Measurements from ENCODE around the gene EXOC4.

EXOC4 gene

DNA sequence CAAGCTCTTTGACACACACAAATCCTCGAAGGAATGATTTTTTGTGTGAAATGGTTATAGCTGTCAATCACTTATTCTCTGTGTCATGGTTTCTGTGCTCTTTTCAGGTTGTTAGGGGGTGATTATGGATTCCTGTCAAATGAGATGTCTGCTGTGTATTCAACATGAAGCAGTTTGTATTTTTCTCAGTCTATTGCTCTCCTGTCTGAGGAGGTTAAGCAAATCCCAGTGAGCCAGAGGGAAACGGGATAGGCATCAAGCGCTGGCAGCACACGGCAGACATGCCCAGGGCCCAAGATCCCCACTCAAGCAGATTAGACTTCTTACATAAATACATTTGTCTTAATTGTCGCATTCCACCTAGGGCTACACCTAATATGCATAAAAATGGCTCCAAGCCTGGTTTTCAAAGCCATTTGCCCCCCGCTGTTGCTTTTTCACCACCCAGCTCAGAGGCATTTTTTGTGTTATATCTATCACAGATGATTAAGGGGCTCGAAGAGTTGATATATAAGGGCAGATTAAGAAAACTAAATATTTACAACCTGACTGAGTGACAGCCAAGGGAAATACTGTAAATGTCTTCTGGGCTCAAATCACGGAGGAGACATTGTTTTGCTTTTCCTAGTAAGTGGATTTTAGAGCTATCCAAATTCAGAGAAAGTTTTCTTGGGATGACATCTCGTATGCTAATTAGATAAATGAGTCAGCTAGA lies 681.5 kb downstream of the EXOC4 start:
- DNase-seq (ENCODE audit: low spot score): no peak

DNA sequence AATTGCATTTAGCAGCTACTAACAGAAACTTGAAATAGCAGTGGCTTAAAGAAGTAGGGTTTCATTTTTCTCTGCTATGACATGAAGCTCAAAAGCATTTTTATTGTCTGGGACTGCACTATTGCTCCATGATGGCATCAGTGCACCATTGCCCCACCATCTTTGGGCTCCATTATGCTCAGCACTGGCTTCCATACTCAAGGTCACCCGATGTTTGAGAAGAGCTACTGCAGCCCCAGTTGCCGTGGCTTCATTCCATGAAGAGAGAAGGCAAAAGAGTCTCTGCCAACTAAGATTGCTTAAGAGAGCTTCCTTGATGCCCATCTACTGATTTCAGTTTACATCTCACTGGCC lies 682.1 kb downstream of the EXOC4 start:
- DNase-seq (ENCODE audit: low spot score): no peak

DNA sequence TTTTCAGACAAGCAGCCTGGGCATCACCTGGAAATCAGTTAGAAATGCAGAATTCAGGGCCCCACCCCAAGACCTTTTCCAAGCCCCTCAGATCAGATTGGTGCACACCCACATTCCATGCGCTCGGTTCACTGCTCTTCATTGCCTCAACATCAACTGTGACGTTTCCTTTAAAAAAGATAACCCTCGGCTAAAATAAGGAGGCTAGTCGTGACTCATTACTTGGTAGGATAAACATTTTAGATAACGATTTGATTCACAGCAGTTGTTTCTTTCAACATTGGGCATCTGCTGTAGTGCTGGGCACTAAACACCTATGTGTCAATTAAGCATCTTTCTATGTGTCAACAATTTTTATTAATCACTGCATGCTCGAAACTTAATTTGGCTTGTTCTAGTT lies 683.2 kb downstream of the EXOC4 start:
- DNase-seq (ENCODE audit: low spot score): no peak

DNA sequence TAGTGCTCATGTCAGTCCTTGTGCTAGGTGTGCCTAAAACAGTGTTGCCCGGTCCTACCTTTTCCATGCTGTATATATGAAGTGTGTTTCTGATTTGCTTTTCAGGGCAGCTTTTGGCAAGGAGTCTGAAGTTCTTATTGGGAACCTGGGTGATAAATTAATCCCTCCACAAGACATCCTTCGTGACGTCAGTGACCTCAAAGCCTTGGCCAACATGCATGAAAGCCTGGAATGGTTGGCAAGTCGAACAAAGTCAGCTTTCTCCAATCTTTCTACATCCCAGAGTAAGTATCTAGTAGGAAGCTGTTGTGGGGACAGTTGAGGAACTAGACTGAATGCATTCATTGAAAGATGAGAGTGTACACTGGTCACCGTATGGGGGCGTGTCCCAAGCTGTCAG lies 684.9 kb downstream of the EXOC4 start:
- no peak for DNase-seq (ENCODE audit: low spot score)

DNA sequence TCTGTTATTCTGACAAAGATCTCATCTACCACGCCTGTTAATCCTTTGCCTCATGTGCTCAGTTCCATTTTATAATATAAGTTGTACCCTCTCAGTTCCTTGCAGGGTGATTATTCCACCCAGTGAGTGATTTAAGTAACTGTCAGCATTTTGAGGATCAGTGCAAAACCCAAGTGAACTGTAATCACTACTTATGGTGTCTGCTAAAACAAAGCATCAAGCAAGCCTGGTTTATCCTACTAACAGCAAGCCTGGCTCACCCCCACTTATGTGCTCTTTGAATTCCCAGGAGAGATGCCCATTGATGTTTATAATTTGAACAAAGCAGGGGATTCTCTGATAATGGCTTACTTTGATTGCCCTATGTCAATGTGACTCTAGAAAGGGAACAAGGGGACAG lies 687.5 kb downstream of the EXOC4 start:
- no peak for DNase-seq (ENCODE audit: low spot score)

DNA sequence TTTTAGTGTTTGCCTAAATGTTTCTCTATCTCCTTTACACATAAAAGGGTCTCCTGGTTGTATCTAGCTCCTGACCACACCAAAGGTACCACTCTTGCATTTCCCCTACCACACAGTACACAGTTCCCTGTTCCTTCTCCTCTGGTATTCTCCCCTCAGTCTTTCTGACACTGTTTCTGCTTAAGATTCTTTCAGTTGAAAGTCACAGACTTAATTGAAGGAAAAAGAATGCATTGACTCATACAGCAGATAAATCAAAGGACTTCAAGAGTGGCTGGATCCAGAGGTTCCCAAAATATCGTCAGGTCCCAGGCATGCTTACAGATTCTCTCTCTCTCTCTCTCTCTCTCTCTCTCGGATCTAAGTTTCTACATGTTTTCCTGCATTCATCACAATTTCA lies 688.6 kb downstream of the EXOC4 start:
- no peak for DNase-seq (ENCODE audit: low spot score)

DNA sequence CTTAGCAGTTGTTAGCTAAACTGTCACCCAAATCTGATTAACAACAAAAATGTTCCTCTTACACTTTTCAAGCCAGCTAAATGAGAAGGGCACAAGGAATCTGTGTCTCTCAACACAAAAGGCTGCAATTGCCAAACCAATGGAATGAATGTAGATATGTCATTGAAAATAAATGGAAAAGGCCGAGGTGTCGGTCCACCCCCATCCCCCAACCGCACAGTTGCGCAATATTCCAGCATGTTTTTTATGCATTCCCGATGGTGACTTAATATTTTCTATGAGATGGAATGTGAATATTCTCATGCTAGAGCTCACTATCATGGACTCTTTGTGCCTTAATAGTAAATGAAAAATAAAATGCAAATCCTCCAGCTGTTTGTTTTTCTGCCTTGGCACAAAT lies 692.6 kb downstream of the EXOC4 start:
- no peak for DNase-seq (ENCODE audit: low spot score)

DNA sequence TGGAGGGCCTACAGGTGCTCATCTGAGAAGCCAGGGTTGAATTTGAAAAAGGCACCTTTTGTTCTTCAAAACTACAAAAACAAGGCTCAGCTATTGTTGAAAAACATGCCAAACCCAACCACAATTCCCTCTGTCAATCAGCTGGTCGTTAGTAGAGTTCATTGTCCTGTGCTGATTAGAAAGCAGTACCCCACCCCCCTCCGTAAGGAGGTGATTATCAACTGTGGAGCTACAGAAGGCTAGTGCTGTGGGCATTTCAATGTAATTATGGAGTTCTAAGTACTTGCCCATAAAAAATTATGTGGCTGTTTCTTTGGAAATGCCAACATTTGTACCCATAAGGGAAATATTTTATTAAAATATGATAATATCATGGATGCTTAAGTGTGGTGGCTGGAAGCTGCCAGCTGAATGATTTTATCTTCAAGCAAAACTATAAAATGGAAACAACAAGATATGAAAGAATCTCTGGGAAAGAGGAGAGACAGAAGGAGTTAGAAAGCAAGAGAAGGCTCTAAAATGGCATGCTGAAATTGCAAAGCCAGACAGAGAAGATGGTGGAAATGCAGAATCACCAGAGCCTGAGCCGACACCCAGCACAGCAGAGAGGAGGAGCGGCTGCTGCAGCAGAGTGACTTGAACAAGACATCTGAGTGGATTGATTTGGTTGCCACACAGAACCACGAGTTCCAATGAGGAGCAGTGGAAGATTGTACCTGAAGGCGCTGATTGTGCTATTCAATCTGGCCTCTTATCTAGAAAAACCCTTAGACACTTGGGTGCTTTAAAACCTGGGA lies 694.8 kb downstream of the EXOC4 start:
- no peak for DNase-seq (ENCODE audit: low spot score)

DNA sequence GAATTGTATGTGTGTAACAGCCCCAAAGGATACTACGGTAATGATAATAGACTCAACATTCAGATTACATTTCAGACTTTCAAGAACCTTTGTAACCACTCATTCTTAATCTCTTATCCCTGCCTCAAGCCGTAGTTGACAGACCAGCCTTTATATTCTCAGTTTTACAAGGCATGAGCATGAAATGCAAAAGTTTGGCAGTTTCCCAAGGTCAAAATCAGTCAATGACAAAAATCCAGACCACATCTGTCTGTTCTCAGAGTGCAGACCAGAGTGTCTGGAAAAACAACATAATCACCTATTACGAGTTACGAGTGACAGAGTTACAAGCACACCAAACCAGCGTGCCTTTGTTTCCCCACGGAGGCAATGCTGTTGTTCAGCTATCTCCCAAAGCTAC lies 695.7 kb downstream of the EXOC4 start:
- DNase-seq (ENCODE audit: low spot score): no peak

DNA sequence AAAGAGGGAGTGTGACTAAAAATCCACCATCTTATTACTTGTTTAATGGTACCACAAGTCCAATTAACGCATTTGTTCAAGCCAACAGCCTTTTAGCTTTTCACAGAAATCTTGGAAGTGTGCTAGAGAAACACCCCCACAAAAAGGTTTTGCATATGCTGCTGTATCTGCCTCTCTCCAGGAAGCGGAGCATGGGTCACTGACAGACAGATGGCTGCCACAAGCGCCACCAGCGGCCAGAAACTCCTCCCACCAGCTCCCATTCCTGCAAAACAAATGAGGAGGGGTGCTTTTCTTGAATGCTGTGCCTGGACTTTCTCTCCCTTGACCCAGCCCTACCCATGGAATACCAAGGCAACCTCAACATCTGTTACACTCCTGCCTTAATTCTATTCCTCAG lies 698.0 kb downstream of the EXOC4 start:
- no peak for DNase-seq (ENCODE audit: low spot score)

DNA sequence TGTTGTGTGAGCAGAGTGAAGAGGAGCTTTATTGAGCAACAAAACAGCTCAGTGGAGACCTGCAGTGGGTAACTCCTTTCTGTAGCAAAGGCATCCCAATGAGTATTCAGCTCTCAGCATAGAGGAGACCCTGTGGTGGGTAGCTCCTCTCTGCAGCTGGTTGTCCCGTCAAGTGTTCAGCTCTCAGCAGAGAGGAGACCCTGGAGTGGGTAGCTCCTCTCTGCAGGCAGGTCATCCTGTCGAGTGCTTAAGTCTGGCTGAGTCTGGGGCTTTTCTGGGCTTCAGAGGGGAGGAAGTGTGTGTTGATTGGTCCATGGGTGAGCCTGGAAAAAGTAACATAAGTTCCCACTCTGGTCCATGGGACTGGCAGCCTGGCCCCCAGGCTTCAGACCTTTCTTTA lies 702.3 kb downstream of the EXOC4 start:
- DNase-seq (ENCODE audit: low spot score): no peak

DNA sequence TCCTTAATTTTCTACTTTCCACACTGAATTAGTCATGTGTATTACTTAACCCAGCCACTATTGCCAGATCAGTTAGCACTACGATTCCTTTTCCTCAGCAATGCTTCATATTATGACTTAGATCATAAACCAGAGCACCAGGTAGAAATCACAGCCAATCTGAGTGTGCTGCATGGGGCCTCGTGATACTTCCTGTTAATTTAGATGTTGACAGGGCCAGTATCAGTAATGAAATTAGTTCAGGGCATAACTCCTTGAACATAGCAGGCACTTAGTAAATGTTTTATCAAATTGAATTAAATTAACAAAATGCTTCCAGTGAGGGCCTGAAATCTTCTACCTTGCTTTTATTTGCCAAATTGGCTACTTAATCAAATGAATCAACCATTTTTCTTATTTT lies 705.0 kb downstream of the EXOC4 start:
- DNase-seq (ENCODE audit: low spot score): no peak

DNA sequence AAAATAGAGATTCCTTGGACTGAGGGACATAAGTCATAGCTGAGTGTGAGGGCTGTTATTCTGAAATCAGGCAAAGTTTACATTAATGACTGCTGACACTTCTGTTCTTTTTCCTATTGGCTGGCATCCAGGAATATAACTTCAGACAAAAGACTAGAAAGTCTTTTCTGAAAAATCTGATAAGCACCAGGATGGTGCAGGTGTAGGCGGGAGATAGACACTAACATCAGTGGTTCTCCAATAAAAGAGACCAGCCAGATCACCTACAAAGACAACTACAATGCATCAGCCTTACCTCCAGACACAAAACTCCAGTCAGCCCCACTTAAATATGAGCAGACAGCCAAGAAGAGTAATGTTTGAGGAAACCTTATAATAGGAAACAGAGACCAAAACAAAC lies 705.9 kb downstream of the EXOC4 start:
- no peak for DNase-seq (ENCODE audit: low spot score)

DNA sequence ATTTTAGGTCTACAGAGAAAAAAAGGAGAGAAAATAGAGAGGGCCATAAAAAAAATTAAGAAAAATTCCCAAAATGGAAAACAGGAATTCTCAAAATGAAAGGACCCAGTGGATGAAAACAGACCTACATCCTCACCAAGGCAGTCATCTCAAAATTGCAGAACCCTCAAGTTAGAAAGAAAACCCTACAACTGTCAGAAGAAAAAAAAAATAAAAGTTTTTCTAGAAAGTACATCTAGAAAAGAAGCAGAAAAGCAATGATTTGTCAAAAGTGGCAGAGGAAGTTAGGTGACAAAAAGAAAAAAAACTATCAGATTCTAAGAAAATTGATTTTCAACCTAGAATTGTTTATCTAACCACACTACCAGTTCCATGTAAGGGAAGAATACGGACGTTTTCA lies 706.6 kb downstream of the EXOC4 start:
- no peak for DNase-seq (ENCODE audit: low spot score)

DNA sequence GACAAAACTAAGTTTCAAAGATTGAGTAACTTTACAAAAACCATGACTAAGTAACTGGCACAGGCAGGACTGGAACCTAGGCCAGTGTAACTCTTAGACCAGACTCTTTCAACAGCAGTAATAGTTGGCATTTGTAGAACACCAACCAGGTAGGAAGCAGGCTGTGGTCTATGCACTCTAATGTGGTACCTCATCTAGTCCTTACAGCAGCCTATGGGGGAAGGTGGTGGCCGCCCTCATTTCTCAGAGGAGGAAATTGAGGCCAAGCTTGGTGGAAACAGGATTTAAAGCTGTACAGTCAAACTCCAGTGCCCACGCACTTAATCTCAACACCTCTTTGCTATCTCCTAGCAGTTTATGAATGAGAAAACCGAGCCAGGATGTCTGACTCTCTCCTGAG lies 708.8 kb downstream of the EXOC4 start:
- DNase-seq (ENCODE audit: low spot score): no peak

DNA sequence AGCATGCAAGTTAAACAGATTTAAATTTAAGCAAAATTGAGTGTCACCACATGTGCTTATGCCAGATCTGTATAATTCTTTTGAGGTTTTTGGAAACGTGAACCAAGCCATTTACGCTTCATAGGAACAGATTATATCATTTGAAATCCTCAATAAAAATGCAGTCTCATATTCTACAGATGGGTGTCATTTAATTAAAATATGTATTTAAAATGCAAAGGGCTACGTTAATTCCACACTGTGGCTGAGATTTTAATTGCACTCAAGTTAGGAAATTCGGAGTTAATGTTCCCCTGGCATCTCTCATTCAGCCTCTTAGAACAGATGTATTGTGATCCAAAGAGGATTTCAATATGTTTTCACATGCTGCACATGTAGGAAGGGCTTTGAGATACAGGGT lies 709.8 kb downstream of the EXOC4 start:
- no peak for DNase-seq (ENCODE audit: low spot score)

DNA sequence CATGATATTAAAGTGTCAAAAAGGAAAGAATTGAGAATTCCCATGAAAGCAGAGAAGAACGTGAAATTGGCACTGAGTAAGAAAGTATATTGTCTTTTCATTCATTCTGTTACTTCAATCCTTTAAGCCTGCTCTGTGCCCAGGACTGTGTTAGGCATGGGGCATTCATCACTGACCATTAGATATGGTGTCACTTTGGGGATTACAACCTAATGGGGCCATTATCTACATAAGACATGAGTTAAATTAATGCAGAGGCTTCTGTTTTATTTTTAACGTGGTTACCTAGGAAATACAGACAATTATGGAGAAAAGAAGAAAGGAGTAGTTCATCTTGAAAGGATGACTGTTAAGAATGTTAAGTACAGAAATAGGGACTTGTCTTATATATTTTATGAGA lies 710.8 kb downstream of the EXOC4 start:
- DNase-seq (ENCODE audit: low spot score): no peak

DNA sequence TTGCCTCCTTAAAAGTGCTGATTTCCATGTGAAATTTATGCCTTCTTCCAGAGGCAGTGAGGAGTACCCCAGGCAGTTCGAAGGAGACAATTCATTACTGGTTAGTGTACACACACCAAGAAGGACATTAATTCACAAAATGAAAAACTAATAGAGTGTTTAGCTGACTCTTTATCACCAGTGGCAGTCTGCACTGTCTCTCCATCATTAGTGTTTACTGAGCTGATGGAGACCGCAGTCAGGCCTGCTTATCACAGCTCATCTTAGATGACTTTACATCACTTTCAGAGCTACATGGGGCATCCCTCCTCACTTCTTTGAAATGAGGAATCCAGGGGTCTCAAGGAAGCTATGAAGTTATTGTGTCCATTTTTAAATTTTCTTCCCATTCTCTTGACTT lies 718.7 kb downstream of the EXOC4 start:
- DNase-seq (ENCODE audit: low spot score): no peak

DNA sequence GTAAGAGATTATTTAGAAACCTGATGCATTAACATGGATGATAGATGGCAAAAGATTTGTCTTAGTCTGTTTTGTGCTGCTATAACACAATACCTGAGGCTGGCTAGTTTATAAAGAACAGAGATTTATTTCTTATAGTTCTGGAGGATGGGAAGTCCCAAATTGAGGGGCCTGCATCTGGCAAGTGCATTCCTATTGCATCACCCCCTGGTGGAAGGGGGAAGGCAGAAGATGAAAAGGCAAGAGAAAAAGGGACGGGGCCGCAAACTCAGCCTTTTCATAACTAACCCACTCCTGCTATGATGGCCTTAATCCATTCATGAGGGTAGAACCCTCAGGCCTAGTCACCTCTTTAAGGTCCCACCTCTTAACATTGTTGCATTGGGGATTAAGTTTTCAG lies 720.8 kb downstream of the EXOC4 start:
- DNase-seq (ENCODE audit: low spot score): no peak

DNA sequence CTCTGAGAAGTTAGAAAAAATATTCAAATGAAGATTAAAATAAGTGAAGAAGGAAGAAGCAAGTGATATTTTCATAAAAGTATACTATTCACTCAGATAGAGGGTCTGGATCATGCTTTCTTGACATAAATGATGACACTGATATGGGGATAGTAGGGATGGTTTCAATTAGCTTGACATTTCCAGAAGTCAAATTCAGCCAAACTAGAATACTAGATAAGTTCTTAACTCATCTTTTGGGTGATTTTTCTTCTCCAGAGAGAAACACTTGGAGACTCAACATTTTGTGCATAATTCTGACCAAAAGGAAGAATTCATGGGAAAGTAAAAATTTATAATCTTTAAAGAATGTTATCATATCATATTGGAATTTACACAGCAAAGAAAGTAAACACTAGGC lies 722.3 kb downstream of the EXOC4 start:
- no peak for DNase-seq (ENCODE audit: low spot score)

DNA sequence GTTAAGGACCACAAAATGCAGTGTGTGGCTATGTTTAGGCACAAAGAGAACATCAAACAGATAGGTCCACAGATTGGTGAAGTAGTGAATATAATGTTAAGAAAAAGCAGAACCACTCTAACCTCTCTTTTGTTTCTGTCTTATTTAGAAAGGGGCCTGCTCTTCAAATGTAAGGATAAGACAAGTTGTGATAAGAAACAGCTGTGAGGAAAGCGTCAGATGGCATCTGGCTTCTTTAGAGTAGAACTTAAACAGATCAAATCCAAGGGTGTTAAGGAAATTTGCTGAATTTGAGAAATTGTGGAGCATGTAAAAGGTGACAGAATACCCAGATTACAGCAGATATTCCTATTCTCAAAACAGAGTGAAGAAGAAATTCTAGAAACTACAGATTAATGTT lies 723.3 kb downstream of the EXOC4 start:
- no peak for DNase-seq (ENCODE audit: low spot score)

DNA sequence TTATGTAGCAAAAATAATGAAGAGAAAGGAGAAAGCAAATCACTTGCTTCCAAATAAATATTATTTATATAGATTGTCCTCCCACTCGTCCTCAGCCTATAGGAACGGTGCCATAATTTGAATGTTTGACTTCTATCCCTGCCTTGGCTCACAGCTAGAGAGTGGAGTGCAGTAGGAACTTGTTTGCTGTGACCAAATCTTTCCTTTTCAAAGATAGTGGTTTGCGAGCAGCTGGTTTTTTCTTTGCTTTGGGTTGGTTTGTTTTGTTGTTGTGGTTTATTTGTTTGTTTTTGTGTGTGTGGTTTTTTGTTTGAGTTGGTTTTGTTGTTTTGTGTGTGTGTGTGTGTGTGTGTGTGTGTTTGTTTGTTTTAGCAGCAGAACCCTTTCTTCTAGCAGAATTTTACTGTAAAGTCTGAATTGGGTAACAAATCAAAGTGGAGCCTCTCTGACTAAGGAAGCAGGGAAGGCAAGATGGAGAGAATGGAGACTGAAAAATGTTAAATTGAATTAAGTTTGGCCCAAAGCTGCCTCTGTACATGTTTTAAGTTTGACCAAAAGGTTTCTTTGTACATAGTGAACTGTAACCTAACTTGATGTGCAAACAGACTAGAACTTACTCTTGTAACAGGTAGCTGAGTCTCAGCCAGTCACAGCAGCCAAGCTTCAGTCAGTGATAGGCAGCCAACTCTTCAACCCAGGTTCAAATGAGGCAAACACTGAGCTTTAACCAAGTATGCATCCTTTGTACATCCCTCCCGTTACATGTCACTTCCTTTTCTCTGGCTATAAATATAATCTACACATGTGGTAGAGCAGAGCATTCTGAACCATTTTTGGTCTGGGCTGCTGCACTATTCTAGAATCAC lies 724.8 kb downstream of the EXOC4 start:
- no peak for DNase-seq (ENCODE audit: low spot score)

Data from pons (tissue), 1 donor.